ENCODE measurements around the gene SPRED3.

DNA sequence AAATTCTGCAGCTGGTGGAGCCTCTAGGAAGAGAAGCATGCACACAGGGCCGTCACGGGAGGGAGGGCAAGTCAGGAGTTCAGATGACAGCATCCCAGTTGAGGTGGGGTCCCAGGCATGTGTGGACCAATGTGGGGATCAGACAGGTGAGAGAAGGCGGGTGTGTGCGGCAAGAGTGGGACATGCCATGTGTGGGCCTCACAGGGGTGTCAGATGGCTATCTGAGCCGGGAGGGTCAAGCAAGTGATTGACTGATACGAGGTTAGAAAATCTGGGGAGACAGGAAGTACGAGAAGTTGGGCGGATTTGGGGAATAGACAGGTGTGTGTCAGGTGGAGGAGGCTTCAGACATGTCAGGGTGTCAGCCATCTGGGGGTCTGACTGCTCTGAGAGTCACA is 28.6 kb downstream of the SPRED3 start:
- TF ChIP-seq, protein P1, sequence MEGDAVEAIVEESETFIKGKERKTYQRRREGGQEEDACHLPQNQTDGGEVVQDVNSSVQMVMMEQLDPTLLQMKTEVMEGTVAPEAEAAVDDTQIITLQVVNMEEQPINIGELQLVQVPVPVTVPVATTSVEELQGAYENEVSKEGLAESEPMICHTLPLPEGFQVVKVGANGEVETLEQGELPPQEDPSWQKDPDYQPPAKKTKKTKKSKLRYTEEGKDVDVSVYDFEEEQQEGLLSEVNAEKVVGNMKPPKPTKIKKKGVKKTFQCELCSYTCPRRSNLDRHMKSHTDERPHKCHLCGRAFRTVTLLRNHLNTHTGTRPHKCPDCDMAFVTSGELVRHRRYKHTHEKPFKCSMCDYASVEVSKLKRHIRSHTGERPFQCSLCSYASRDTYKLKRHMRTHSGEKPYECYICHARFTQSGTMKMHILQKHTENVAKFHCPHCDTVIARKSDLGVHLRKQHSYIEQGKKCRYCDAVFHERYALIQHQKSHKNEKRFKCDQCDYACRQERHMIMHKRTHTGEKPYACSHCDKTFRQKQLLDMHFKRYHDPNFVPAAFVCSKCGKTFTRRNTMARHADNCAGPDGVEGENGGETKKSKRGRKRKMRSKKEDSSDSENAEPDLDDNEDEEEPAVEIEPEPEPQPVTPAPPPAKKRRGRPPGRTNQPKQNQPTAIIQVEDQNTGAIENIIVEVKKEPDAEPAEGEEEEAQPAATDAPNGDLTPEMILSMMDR (IDR thresholded peaks at IDR 0.05) = no peak
- no peak for TF ChIP-seq POLR2A (IDR thresholded peaks at IDR 0.05)
